SU-DHL-6 (cell line): ENCODE data around the gene PTPRK.

ENCODE experiments used
- H2AFZ ChIP-seq: fragments of 200-600 bp; sonication (generic); 2 replicates; pipeline ENCODE4 v1.6.1; 2014; ENCODE audit warnings: low read depth, mild to moderate bottlenecking, moderate library complexity, mixed read lengths, antibody characterized with exemption, low read length; ENCODE audit not compliant: severe bottlenecking
- H3F3A ChIP-seq: fragments of 200-600 bp; shearing (Covaris generic); 2 replicates; pipeline ENCODE4 v1.6.0; 2016; ENCODE audit warnings: antibody characterized with exemption, mild to moderate bottlenecking; ENCODE audit not compliant: insufficient read depth
- H3K27ac ChIP-seq: fragments of 200-600 bp; sonication (generic); 2 replicates; pipeline ENCODE4 v1.5.1; 2016; ENCODE audit warnings: low read depth, mild to moderate bottlenecking, low read length, moderate library complexity, mixed read lengths
- H3K27me3 ChIP-seq: fragments of 200-600 bp; sonication (generic), shearing (Covaris generic); 2 replicates; pipeline ENCODE4 v1.6.0; 2014; ENCODE audit warnings: mild to moderate bottlenecking, low read length
- H3K36me3 ChIP-seq: fragments of 200-600 bp; sonication (generic); 2 replicates; pipeline ENCODE4 v1.6.1; 2014; ENCODE audit warnings: mild to moderate bottlenecking, low read length, mixed read lengths
- H3K4me2 ChIP-seq: fragments of 300-600, 200-600 bp; shearing (Covaris generic), sonication (generic); 2 replicates; pipeline ENCODE4 v1.6.0; 2014; ENCODE audit warnings: low read length, low read depth, mild to moderate bottlenecking; ENCODE audit not compliant: poor library complexity, severe bottlenecking
- H3K4me3 ChIP-seq: fragments of 200-600 bp; sonication (generic); 2 replicates; pipeline ENCODE4 v1.5.1; 2014; ENCODE audit warnings: antibody characterized with exemption, low read length, mild to moderate bottlenecking, mixed read lengths; ENCODE audit not compliant: insufficient read depth, poor library complexity, severe bottlenecking
- H3K79me2 ChIP-seq: fragments of 200-600 bp; sonication (generic); 2 replicates; pipeline ENCODE4 v1.6.1; 2014; ENCODE audit warnings: mild to moderate bottlenecking, low read length, moderate library complexity; ENCODE audit not compliant: insufficient read depth
- H3K9ac ChIP-seq: fragments of 200-600 bp; sonication (generic); 2 replicates; pipeline ENCODE4 v1.7.0; 2014; ENCODE audit warnings: mild to moderate bottlenecking, low read length
- H3K9me2 ChIP-seq: fragments of 200-600 bp; sonication (generic); replicated peaks from 2 replicates; pipeline ENCODE4 v1.6.1; 2014; ENCODE audit warnings: low read length; ENCODE audit not compliant: insufficient read depth
- H3K9me3 ChIP-seq: fragments of 200-600 bp; sonication (generic); 2 replicates; pipeline ENCODE4 v1.6.1; 2014; ENCODE audit warnings: low read length, mixed read lengths; ENCODE audit not compliant: insufficient read depth
- H4K20me1 ChIP-seq: fragments of 200-600 bp; sonication (generic); 2 replicates; pipeline ENCODE4 v1.6.1; 2014; ENCODE audit warnings: low read depth, mild to moderate bottlenecking, antibody characterized with exemption, low read length, moderate library complexity, mixed read lengths
- EZH2phosphoT487 ChIP-seq: fragments of 200-600 bp; sonication (generic), shearing (Covaris generic); conservative IDR thresholded peaks from 2 replicates; pipeline ENCODE4 v1.6.1; 2018; ENCODE audit warnings: mild to moderate bottlenecking, antibody characterized with exemption, low read length, moderate library complexity, mixed read lengths
- TF ChIP-seq, protein P1 (sequence below): fragments of 200-600 bp; sonication (generic); IDR thresholded peaks from one replicate; pipeline ENCODE4 v1.5.1; 2017; ENCODE audit warnings: antibody characterized with exemption, mild to moderate bottlenecking, low read length, moderate library complexity; ENCODE audit not compliant: insufficient read depth, poor library complexity, severe bottlenecking

PTPRK gene

DNA sequence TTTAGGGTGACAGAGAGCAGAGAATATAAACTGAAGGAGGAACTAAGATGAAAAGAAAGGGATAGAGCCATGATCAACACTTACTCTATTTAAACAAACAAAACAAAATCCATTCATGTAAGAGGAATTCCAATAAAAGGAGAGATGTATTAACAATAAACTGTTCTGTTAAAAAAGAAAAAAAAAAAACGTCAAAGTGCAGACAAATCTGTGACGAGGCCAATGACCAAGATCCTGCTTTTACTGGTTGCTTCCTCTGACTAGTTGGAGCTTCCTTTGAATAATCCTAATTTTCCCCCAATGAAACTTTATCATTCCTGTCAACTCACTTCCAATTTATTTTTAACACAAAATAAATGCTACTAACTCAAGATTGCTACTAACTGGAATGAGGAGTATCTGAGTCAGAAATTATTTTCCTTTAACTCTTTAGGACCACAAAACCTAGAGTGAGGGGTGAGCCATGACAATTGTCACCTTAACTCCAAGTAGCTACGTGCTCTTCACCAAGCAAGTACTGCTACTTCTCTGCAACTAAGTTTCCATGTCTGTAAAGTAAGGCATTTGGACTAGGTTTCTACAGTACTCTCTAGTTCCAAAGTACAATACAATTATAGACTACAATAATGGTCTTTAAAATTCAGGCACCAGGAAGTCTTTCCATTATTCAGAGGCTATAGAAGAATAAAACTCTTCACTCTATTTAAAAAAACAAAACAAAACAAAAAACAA lies 152.0 kb downstream of the PTPRK start:
- no peaks in the 10 kb centered on the region for H3K9me3 ChIP-seq
- no peak overlapping the region for H2AFZ ChIP-seq
- H3K27me3 ChIP-seq = no peaks in the 10 kb centered on the region
- H3K4me2 ChIP-seq = no peak overlapping the region
- no peaks in the 10 kb centered on the region for H4K20me1 ChIP-seq
- no peak overlapping the region for H3K9ac ChIP-seq
- no peaks in the 10 kb centered on the region for H3K36me3 ChIP-seq
- no peak overlapping the region for H3K4me3 ChIP-seq
- H3K9me2 ChIP-seq = no peaks in the 10 kb centered on the region
- no peaks in the 10 kb centered on the region for H3F3A ChIP-seq
- TF ChIP-seq EZH2phosphoT487 = no peak
- TF ChIP-seq, protein P1, sequence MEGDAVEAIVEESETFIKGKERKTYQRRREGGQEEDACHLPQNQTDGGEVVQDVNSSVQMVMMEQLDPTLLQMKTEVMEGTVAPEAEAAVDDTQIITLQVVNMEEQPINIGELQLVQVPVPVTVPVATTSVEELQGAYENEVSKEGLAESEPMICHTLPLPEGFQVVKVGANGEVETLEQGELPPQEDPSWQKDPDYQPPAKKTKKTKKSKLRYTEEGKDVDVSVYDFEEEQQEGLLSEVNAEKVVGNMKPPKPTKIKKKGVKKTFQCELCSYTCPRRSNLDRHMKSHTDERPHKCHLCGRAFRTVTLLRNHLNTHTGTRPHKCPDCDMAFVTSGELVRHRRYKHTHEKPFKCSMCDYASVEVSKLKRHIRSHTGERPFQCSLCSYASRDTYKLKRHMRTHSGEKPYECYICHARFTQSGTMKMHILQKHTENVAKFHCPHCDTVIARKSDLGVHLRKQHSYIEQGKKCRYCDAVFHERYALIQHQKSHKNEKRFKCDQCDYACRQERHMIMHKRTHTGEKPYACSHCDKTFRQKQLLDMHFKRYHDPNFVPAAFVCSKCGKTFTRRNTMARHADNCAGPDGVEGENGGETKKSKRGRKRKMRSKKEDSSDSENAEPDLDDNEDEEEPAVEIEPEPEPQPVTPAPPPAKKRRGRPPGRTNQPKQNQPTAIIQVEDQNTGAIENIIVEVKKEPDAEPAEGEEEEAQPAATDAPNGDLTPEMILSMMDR = no peak
- no peaks in the 10 kb centered on the region for H3K79me2 ChIP-seq
- no peak overlapping the region for H3K27ac ChIP-seq

DNA sequence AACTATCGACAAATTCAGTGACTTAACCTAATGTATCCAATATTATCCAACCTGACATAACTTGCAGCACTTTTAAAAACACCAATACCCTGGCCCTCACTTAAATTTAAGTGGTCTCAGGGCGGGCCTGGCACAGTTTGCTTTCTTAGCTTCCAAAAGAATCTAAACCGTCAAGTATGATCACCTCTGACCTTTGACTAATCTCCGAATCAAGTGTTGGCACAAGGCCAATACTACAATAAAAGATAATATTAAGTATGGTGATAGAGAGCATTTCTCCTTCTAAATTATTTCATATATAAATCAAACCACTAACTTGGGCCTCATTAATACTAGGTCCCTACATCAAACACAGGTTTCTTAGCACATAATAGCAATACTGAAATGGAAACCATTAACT lies 153.0 kb downstream of the PTPRK start:
- Histone ChIP-seq H3K9me3 (no peaks in the 10 kb centered on the region), H3K27ac (no peak overlapping the region), H3K79me2 (no peaks in the 10 kb centered on the region), H4K20me1 (no peaks in the 10 kb centered on the region), H3K4me2 (no peak overlapping the region), H3K36me3 (no peaks in the 10 kb centered on the region), H3K9ac (no peak overlapping the region), H3K27me3 (no peaks in the 10 kb centered on the region), H3K4me3 (no peak overlapping the region), H3K9me2 (no peaks in the 10 kb centered on the region), H2AFZ (no peak overlapping the region), H3F3A (no peaks in the 10 kb centered on the region)
- TF ChIP-seq, protein P1 = no peak
- no peak for TF ChIP-seq EZH2phosphoT487

DNA sequence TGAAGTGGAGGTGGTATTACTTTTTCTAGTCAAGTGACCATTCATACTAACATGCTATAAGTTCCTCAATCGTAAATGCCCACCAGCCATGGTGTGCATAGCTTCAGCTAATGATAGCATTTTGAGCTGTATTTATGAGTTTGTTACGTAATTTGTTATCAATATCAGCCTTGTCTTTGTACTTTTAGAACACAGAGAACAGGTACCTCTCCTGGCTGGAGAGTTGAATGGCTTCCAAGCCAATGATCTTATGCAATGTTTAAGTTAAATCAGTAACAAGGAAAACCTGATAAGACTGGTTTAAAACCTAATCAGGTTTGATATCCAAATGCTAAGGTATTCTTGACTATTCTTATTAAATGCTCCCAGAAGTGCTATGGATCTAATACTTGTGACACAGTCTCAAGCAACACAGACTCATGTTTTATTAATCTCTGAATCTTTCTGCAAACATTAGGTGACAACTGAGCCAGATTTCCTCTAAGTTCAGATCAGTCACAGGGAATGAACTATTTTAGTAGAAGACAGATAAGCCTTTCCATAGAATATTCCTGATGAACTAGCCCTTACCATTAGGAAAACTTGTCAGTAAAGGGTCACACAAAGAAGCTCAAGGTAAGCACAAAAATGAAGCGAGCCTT lies 154.8 kb downstream of the PTPRK start:
- no peak overlapping the region for H3K9ac ChIP-seq
- H3K27me3 ChIP-seq = no peaks in the 10 kb centered on the region
- H3K36me3 ChIP-seq = no peaks in the 10 kb centered on the region
- H3K9me2 ChIP-seq = no peaks in the 10 kb centered on the region
- no peak for TF ChIP-seq EZH2phosphoT487
- TF ChIP-seq, protein P1 = no peak
- no peaks in the 10 kb centered on the region for H4K20me1 ChIP-seq
- no peak overlapping the region for H3K4me3 ChIP-seq
- no peaks in the 10 kb centered on the region for H3K9me3 ChIP-seq
- H3K79me2 ChIP-seq = no peaks in the 10 kb centered on the region
- no peak overlapping the region for H2AFZ ChIP-seq
- H3K27ac ChIP-seq = no peak overlapping the region
- no peak overlapping the region for H3K4me2 ChIP-seq
- no peaks in the 10 kb centered on the region for H3F3A ChIP-seq
